ENCODE results near the gene PODN.

Gene PODN, protein sequence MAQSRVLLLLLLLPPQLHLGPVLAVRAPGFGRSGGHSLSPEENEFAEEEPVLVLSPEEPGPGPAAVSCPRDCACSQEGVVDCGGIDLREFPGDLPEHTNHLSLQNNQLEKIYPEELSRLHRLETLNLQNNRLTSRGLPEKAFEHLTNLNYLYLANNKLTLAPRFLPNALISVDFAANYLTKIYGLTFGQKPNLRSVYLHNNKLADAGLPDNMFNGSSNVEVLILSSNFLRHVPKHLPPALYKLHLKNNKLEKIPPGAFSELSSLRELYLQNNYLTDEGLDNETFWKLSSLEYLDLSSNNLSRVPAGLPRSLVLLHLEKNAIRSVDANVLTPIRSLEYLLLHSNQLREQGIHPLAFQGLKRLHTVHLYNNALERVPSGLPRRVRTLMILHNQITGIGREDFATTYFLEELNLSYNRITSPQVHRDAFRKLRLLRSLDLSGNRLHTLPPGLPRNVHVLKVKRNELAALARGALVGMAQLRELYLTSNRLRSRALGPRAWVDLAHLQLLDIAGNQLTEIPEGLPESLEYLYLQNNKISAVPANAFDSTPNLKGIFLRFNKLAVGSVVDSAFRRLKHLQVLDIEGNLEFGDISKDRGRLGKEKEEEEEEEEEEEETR

DNA sequence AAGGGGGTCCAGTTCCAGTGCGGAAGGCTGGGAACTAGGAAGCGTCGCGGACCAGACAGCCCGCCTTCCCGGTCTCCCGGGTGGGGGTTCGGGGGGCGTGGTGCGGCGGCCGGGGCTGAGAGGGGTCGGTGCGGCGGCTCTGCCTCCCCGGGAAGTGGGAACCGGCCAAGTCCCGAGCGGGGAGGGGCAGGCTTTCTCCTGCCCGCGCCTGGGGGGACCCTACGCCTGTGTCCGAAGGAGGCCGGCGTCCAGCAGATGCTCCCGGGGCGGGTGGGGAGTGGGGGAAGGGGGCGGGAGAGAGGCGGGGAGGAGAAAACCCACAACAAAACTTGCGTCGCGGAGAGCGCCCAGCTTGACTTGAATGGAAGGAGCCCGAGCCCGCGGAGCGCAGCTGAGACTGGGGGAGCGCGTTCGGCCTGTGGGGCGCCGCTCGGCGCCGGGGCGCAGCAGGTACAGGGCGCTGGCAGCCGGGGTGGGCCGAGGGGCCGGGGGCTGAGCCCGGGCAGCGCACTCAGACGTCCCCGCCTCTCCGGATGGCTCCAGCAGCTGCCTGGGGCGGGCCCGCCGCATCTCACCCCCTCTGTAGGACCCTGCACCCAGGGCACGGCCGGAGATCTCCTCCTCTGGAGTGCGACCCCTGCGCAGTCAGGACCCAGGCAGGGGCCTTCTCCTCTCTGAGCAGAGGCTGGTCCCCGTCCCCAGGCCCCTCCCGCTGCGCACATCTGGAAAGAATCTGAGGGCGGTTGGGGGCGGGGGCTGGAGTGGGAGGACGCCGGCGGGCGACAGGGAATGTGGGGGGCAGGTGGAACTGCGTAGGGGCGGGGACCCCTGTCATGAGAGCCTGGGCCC is at the start of gene PODN:
PODN (plus strand) TSS at position 355 of the 849 bp plus-strand sequence. CDS start 7,643 bp downstream, outside the sequence.
- no peak for DNase-seq

DNA sequence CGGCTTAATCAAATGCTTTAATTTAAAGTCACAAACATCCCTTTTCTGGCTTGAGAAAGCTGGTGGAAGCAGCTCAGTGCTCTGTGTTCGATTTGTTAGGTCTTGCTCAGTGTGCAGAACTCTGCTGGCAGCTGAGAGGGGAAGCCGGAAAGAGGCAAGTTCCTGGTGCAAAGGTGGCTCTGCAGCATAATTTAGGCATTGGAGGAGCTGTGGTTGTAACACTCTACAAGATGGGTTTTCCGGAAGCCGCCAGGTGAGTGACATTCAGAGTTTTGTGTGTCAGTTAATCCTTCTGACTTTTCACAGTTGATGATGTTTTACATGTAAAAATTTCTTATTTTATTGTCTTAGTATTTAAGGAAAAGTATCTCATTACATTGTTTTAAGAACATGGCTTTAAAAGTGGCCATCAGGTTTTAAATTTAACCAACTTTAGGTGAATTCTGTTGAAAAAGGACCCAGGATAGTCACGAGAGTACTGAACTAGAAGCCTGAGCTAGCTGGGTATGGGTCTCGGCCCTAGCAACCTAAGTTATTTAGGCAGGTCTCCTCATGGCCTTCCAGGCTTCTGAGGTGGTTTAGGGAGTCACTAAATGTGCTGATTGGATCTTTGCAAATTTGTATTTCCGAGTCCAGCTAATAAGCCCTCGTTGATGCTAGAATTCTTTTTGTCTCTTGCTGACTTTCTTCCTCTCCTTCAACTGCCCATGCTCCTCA is 47.1 kb upstream of the PODN start:
- peak in 1 of 2 experiments; percentile 68 for DNase-seq

DNA sequence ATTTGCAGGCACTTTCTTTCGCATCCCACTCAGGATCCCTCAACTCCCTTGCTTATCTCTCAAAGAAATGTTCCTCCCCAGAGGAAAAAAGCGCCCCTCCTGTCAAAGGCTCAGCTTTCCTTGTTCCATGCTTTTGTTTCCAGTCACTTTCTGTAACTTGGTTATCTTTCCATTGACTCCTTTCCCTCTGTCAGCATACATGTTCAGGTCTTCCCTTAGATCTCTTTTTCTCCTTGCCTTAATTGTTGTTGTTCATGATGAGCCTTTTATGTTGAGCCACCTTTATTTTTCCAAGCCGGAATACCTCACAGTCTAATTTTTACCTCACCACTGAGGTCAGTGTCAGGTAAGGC is 46.5 kb upstream of the PODN start:
- DNase-seq = no peak

DNA sequence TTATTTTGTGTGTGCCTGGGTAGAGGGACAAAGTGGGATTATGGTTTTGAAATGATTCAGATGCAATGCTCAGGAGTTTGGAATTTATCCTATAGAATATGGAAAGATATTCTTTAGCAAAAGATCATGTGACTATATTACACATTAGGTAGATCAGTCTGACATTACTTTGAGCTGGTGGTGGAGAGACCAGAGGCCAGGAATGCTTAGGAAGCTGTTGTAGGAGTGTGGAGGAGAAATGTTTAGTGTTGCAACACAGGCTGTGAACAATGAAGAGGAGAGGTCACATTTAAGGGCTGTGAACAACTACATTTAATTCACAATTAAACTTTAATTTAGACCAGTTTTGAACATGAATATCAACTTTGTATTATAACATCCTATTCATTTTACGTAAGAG is 45.3 kb upstream of the PODN start:
- no peak for DNase-seq

DNA sequence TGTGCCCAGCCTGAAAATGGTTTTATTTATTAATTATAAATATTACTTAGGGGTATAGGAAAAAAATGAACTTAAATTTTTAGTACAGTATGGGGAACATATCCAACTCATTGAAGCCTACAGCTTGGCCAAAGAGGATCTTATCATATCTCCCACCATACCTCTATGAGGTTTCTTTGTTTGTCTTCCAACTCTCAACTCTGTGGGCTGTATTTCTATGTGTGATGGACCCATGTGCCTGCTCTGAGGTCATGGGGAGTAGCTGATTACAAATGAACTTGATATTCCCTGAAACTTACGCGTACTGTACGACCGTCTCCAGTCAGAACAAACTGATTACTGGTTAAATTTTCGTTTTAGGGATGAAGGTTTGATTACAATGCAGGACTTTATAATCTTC is 41.4 kb upstream of the PODN start:
- DNase-seq = no peak

DNA sequence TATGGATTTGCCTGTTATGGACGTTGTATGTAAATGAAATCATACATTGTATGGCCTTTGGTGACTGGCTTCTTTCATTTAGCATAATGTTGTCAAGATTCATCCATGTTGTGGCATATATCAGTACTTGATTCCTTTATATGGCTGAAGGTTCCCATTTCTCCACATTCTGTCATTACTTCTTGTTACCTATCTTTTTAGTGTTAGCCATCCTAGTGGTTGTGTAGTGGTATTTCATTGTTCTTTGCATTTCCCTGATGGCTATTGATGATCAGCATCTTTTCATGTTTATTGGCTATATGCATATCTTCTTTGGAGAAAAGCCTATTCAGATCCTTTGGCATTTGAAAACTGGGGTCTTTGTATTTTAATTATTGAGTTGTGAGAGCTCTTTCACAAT is 39.8 kb upstream of the PODN start:
- no peak for DNase-seq

DNA sequence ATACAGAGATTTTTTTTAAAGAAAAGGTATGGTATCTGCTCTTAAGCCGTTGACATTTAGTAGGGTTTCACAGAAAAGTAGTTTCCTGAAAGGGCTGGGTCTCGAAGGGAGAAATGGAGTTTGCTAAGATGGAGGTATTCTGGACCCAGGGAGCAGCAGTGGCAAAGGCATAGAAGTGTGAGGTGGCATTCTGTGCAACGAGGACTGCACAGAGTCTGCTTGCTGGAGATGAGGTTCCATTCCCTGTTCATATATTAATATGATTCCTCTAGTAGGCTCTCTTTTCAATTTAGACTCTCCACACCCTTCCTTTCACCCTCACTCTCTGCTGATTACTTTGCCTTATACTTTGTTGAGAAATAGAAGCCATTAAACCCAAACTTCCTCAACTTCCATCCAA is 38.5 kb upstream of the PODN start:
- DNase-seq = no peak

DNA sequence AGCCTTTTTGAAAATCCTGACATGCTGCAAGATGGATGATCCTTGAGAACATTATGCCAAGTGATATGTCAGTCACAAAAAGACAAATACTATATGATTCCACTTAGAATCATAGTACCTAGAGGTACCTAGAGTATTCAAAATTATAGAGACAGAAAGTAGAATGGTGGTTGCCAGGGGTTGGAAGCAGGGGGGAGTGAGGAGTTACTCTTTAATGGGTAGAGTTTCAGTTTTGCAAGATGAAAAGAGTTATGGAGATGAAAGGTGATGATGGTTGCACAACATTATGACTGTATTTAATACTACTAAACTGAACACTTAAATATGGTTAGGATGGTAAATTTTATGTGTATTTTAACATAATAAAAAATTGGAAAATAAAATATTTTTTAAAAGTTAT is 37.9 kb upstream of the PODN start:
- no peak for DNase-seq

DNA sequence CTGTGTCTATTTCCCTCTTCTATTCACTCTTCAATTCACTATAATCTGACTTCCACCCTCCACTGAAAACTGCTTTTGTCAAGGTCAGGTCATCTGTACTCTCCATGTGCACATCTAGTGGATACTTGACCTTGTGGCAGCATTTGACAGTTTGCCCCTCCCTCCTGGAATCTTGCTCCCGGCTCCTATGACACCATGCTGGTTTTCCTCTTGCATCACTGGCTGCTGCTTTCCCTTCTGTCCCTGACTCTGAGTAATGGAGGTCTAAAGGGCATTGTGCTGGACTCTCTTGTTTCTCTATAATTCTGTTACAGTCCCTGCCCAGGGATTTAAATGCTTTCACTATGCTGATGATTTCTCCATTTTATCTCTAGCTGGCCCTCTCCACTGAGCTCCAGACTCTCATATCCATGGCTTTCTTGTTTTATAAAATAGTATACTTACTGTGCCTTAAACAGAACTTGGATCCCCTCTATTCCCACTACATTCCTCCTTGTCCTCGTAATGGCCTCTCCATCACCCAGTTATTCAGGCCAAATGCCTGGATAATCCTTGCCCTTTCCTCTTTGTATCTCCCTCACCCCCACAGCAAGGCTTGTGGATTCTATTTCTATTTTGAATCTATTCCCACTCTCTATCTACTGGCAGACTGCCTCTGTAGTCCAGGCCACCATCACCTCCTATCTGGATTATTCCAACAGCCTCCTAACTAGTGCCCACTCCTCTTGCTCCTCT is 36.8 kb upstream of the PODN start:
- DNase-seq = no peak

DNA sequence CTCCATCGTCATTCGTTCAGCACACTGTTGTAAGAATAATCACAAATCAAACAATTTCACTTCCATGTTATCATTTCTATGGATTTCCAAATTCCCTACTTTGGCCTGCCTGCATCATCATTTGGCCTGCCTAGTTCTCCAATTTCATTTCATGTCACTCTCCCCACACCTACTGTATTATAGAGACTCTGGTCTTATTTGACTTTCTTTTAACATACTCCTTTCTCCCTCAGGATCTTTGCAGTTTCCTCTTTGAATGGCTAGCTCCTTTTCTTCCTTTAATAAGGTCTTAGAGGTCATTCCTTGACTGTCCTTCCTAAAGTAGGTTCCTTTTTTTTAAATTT is 36.3 kb upstream of the PODN start:
- no peak for DNase-seq

DNA sequence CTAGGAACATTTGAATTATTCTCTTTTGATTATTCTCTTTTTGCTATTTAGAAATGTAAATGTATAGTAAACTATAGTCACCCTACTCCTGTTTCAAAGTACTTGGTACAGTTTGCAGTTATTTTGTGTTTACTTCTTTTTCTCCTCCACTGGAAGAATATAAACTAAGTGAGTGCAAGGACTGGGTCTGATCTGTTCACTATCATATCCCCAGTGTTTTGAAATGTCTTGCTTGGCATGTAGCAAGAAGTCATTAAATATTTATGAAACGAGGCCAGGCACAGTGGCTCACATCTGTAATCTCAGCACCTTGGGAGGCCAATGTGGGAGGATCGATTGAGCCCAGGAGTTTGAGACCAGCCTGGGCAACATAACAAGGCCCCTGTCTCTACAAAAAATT is 35.8 kb upstream of the PODN start:
- DNase-seq = no peak

DNA sequence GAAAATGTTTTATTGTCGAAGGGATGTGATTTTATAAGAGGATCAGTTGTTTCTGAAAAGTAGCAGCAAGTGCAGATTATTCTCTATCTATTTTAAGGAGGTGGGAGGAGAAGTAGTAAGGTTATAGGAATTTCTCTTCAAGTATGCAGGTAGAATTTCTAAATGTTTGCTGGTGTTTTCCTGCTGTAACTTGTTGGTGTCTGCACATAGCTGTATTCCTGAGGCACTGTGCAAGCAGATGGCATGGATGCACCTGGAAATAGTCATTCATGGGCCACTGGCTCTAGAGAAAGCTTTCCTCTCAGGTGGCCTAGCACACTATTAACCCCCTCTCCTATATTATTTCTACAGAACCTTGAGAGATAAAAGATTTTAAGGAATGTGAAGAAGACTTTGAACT is 30.3 kb upstream of the PODN start:
- DNase-seq = no peak

DNA sequence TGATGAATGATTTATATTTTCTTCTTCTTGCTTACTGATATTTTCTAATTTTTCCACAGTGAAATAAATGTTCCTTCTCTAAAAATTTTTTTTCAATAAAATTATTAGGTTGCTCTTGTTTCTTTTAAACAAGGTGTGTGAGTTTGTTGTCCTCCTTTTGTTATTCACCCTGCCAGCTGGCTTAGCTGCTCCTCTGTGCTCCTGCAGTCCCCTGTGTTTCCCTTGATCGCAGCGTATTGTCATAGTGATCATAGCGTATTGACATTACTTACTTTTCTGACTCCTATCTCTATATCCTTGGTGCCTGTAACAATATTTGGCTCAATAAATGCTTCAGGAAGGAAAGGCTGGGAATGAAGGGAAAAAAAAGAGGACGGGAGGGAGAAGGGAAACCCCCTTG is 24.9 kb upstream of the PODN start:
- DNase-seq = no peak

DNA sequence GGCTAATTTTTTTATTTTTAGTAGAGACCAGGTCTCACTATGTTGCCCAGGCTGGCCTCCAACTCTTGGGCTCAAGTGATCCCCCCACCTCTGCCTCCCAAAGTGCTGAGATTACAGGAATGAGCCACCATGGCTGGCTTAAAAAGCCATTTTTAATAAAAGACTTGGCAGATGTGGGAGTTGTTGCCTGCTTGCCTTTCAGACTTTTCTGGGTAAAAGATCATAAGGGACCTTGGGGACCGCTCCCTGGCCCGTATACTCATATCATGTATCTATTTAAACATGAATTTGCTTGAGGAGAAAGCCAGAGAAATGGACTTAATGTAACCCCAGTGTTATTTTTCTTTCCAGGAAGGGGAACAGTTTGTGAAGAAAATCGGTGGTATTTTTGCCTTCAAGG is 23.4 kb upstream of the PODN start:
- no peak for DNase-seq

DNA sequence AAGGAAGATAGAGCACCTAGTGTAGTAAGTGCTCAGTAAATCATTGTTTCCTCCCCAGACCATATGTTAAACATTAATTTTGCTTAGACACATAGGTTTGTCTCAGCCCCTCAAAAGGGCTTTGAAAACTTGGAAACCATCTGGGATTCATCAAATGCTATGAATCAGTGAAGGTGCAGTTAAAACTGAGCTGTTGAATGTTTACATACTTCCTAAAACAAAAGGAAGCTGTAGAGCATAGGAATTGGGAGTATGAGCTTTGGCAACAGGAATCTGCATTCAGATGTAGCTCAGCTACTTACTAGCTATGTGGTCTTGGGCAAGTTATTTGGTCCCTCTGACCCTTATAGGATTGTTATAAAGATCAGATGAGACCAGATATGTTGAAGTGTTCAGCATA is 18.7 kb upstream of the PODN start:
- no peak for DNase-seq

DNA sequence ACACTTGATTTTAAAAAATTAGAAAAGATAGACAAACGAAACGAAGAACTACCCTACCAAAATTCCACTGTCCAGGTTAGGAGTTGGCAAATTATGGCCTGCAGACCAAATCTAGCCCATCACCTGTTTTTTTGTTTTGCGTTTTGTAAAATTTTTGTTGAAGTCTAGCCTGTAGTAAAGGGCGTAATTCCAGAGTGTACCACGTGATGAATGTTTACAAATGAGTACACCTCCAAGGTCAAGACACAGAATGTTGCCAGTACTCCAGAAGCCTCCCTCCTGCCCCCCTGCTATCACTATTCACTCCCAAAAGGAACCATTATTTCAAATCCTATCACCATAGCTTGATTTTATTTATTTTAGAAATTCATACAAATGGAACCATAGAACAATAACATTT is 17.1 kb upstream of the PODN start:
- no peak for DNase-seq

DNA sequence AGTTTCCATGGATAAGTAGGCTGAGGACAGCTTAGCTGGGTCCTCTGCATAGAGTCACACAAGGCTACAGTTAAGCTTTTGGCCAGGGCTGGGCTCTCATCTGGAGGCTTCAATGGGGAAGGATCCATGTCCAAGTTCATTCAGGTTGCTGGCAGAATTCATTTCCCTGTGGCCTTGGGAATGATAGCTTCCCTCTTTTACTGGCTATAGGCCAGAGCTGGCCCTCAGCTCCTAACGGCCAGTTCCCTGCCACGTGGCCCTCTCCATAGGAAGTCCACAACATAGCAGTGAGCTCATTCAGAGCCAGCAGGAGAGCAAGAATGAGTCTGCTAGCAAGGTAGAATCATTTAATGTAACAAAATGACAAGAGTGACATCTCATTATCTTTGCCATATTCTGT is 15.1 kb upstream of the PODN start:
- DNase-seq = peak; percentile 74 to 86

DNA sequence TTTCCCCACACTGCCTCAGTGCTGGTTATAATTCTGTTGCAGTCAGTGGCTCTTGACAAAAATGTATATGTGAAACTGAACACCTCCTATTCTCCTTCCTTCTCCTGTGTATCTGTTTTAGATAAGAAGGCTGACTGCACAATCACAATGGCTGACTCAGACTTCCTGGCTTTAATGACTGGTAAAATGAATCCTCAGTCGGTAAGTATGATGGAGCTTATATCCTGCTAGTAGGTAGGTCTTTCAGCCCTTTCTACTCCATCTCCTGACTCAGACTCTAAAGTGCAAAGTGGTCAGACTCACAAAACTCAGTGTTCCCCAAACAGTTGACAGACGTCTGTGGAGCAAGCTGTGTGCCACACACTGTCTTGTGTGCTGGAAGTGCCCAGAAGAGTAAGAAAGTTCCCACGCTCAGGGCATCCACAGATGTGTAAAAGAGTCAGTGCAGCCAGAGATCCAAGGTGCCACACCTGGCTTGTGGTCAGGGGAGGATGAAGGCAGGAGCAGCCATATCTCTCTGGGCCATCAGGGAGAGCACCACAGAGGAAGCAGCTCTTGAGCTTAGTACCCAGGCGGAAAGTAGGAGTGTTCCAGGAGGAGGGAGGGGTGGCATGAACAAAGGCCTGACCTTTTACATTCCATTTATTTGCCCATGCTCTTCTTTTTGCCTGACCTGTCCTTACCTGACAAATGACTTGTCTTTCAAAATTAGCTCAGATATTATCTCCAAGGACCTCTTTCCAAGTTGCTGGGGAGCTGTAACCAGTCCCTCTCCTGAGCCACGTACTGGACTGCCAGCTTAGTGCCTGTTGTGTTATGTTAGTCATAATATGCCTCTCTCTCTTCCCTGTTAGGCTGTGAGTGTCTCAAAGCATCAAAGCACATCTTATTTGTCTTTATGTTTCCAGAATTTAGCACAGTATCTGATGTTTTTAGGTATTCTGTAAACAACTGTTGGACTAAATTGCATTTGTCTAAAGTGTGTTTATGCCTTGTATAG is 14.0 kb upstream of the PODN start:
- no peak for DNase-seq

DNA sequence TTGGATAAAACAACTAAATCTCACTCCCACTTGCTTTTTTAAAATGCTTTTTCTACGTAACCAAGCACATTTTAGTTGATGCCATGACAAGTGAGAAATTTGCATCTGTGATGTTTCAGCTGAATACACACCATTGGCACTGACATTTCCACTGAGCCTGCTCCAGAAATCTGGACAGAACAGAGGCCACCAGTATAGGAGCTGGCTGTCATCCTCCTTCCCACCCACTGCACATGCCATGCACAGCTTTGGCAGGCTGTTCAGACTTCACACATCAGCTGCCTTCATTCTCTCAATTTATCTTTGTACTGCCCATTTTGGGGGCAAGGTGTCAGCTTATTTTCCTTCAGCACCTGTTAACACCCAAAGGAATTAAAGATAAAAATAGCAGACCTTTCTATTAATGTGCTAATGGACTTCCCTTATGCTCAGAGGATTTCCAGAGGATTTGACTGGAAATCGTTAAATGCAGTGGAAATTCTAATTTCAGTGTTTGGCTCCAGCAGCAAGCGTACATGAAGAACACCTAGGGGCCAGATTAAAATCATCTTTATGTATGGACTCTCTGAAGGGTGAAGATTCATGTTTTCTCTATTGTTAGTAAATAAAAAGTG is 12.9 kb upstream of the PODN start:
- DNase-seq = no peak

DNA sequence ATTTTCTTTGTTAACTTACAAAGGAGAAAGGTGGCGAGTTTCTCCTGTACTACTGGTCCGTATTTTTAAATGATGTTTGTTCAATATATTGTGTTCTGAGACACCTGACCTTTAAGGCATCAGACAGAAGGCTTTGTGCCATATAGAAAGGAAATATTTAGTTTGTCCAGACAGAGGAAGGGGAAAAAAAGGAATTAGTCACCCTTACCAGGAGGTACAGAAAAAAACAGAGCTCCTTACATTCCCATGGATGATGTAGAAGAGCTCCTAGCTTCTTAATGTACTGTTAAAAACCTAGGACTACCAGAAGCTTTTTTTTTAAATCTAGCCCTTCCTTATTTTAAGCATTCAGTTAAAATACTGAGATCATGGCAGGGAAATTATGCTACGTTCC is 12.4 kb upstream of the PODN start:
- no peak for DNase-seq

DNA sequence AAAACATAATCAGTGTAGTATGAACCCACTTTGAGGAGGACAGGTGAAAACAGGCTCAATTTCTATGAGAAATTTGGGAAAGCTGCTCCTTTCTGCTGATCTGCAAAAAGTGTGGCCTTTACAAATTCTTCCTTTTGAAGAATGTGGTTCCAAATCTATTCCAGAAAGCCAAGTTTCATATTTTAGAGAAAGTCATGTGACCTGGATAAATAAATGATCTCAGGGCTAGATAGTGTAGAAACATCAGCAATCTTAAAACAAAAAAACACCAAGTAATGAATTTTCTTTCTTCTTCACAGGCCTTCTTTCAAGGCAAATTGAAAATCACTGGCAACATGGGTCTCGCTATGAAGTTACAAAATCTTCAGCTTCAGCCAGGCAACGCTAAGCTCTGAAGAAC is 11.7 kb upstream of the PODN start:
- DNase-seq = no peak

Data from cerebellar nuclear complex (tissue), 1 donor.